GM21360 (cell line): ENCODE measurements around the gene LNPEP.
"Not testable (repeated sequence)": the region's sequence is repeated elsewhere in the genome, so short reads cannot be mapped to it uniquely, and the experiment has no call there.

Experiments
- ATAC-seq: cut with Tn5 transposase; IDR thresholded peaks from one replicate; pipeline ENCODE4 v1.9.1; 2021; ENCODE audit warnings: mild to moderate bottlenecking, moderate library complexity; ENCODE audit not compliant: unreplicated experiment

The LNPEP gene

GRCh38 chr5:96928931-96929708, 6.8 kb upstream of the LNPEP start:
- ATAC-seq: no peak

- ATAC-seq: no peak
These were observed 5.8 kb upstream of the LNPEP start for GRCh38 chr5:96930058-96930457.

- ATAC-seq: no peak
These were observed 5.3 kb upstream of the LNPEP start for GRCh38 chr5:96930589-96930988.

GRCh38 chr5:96931037-96931436, 4.8 kb upstream of the LNPEP start:
- ATAC-seq: not testable (repeated sequence)

- ATAC-seq: no peak
These were observed 4.3 kb upstream of the LNPEP start for GRCh38 chr5:96931605-96932004.

- no peak for ATAC-seq
These were observed 3.9 kb upstream of the LNPEP start for GRCh38 chr5:96932026-96932425.

GRCh38 chr5:96933764-96934707, 1.8 kb upstream of the LNPEP start:
- no peak for ATAC-seq

GRCh38 chr5:96934708-96935558, 947 bp upstream of the LNPEP start:
- ATAC-seq: peak; percentile 55

- peak; percentile 27 for ATAC-seq
These were observed 796 bp downstream of the LNPEP start for GRCh38 chr5:96936431-96937320.

- no peak for ATAC-seq
These were observed 4.7 kb downstream of the LNPEP start for GRCh38 chr5:96940586-96940985.

- no peak for ATAC-seq
These were observed 5.3 kb downstream of the LNPEP start for GRCh38 chr5:96941140-96941539.

GRCh38 chr5:96942078-96942477, 6.2 kb downstream of the LNPEP start:
- no peak for ATAC-seq

- no peak for ATAC-seq
These were observed 7.0 kb downstream of the LNPEP start for GRCh38 chr5:96942911-96943310.

- ATAC-seq: no peak
These were observed 7.9 kb downstream of the LNPEP start for GRCh38 chr5:96943799-96944198.

- ATAC-seq: no peak
These were observed 9.4 kb downstream of the LNPEP start for GRCh38 chr5:96945144-96945897.

- ATAC-seq: no peak
These were observed 10.5 kb downstream of the LNPEP start for GRCh38 chr5:96946381-96946780.

- ATAC-seq: no peak
These were observed 16.4 kb downstream of the LNPEP start for GRCh38 chr5:96952118-96952750.

GRCh38 chr5:96952974-96953730, 17.3 kb downstream of the LNPEP start:
- no peak for ATAC-seq
